Measurements from ENCODE around the gene TAF1A.

Gene TAF1A

DNA sequence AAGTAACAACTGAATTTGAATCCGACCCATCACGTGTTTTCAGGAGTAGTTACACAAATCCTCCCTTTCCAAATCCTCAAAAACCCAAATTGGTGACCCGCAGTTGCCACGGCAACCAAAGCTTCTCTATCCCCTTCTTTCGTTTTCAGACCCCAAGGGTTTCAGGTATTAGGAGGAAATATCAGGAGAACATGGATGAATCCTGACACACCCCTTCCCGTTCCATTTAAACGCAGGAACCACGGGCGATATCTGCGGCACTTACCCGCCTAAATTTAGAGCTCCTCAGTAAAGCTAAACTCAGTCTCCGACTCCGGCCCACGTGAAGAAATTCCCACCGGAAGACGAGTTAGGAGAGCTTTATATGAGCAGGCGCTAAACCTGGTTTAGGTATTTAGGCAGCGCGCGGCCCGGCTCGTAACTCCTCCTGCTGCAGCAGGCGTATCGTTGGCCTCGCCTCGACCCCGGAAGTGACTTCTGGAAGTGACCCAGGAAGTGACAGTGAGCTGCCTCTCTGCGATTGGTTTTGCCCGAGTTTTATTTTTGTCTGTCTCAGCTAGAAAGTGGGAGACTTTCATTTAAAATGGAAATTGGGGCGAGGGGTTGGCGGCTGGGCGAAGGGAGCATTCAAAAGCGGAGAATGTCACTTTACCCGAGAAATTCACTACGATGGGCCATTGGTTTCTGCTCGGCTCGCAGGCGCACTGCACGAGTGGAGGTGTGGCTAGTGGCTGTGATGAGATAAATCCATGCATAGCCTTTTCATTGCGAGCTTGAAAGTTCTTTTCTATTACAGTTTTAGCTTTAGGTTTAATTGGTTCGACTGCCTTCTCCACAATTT lies at the start of gene TAF1A:
Gene TAF1A, minus strand, starts transcription at position 472 of the 841 bp plus-strand sequence.
- Mint-ChIP-seq H3K27me3 (no peaks in the 10 kb centered on the region), H3K36me3 (ENCODE audit: low read depth) (peaks cover 43% of the 10 kb centered on the region), H3K27ac (peak within 1 kb of the TSS; percentile 95), H3K4me3 (peak within 1 kb of the TSS; percentile 97), H3K9me3 (no peaks in the 10 kb centered on the region), H3K4me1 (ENCODE audit: low read depth) (peaks cover 54% of the 10 kb centered on the region)

DNA sequence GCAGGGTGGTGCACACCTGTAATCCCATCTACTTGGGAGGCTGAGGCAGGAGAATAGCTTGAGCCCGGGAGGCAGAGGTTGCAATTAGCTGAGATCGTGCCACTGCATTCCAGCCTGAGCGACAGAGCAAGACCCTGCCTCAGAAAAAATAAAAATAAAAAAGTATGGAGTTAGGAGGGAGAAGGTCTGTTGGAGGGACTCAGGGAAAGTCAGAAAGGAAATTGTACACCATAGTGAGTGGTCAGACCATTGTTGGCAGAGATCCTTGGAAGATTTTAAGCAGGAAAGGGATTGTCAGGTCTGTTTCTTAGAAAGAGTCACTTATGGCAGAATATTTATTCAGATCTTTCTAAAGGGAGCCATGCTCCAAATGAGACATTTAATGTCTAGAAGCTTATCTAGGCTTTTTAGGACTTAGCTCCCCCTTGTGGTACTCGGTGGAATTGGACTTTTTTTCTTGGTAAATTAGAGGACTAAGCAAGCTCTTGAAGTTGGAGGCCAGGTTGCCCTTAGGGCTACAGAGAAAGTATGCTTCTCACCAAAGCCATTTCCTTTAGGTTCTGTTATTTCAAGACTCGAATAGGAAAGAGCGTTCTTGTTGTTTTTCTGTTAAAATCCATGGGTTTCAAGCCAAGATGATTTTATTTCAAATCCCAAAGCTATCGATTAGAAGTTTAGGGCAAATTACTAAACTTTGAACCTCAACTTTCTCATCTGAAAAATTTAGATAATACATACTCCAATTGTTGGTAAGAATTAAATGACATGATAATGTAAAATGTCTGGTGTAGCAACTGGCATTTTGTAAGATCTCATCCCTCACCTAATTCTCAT lies 44.7 kb upstream of the TAF1A start:
- Mint-ChIP-seq H3K27ac (no peak overlapping the region), H3K9me3 (no peaks in the 10 kb centered on the region), H3K4me1 (ENCODE audit: low read depth) (peaks cover 9% of the 10 kb centered on the region), H3K27me3 (no peaks in the 10 kb centered on the region), H3K4me3 (no peak overlapping the region), H3K36me3 (ENCODE audit: low read depth) (peaks cover 60% of the 10 kb centered on the region)

DNA sequence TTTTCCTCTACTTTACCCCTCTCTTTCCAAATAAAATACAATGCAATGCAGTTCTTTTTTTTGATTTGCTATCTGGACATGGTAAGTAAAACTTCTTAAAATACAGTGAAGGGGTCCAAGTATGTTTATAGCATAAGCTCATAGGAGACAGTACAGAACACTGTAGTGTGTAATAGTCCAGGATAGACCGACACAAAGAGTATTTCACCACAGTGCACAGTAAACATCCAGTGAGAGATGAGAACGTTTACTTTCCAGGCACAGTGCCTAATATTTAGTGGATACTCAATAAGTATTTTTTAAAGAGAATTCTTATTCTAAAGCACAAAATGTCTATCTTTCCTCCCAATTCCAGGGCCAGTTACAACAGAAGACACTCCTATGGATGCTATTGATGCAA lies 43.0 kb upstream of the TAF1A start:
- Mint-ChIP-seq H3K27me3 (no peaks in the 10 kb centered on the region), H3K4me1 (ENCODE audit: low read depth) (peaks cover 9% of the 10 kb centered on the region), H3K36me3 (ENCODE audit: low read depth) (peaks cover 62% of the 10 kb centered on the region), H3K4me3 (no peak overlapping the region), H3K9me3 (no peaks in the 10 kb centered on the region), H3K27ac (no peak overlapping the region)

DNA sequence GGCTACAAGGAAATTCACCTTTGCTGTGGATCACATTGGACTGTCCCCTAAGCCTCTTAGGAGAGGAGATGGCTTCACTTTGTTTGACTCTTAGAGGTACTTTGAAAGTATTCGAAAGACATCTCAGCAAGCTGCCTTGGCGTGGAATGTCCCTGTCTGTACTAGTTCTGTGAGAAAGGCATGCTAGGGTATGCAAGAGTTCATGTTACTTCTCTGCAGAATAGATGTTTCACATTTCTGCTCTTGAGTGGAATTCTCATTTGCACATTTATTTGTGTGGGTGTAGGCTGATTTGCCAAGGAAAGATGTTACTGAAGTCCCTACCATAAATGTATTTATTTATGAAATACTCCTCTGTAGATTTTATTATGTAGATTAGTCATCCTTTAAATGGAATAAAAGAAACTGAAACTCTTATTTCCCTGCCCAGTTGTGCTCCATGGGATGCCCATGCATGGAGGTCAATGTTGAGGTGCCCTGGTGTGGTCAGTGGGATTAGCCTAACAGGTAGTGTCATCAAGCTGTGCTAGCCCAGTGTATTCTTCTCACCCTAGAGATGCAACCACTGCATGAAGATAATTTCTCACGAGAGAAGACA lies 42.0 kb upstream of the TAF1A start:
- Mint-ChIP-seq H3K4me1 (ENCODE audit: low read depth) (peaks cover 9% of the 10 kb centered on the region), H3K9me3 (no peaks in the 10 kb centered on the region), H3K27me3 (no peaks in the 10 kb centered on the region), H3K4me3 (no peak overlapping the region), H3K27ac (no peak overlapping the region), H3K36me3 (ENCODE audit: low read depth) (peaks cover 68% of the 10 kb centered on the region)

GRCh38 chr1:222629921-222630535 lies 40.3 kb upstream of the TAF1A start:
- Mint-ChIP-seq H3K27ac (no peak overlapping the region), H3K4me3 (no peak overlapping the region), H3K36me3 (ENCODE audit: low read depth) (peaks cover 63% of the 10 kb centered on the region), H3K9me3 (no peaks in the 10 kb centered on the region), H3K4me1 (ENCODE audit: low read depth) (peaks cover 9% of the 10 kb centered on the region), H3K27me3 (no peaks in the 10 kb centered on the region)

- Mint-ChIP-seq H3K4me1 (ENCODE audit: low read depth) (no peaks in the 10 kb centered on the region), H3K27ac (peak overlapping the region; percentile 21), H3K4me3 (no peak overlapping the region), H3K36me3 (ENCODE audit: low read depth) (peaks cover 63% of the 10 kb centered on the region), H3K27me3 (no peaks in the 10 kb centered on the region), H3K9me3 (no peaks in the 10 kb centered on the region)
Measured at GRCh38 chr1:222627232-222627631, 37.5 kb upstream of the TAF1A start.

DNA sequence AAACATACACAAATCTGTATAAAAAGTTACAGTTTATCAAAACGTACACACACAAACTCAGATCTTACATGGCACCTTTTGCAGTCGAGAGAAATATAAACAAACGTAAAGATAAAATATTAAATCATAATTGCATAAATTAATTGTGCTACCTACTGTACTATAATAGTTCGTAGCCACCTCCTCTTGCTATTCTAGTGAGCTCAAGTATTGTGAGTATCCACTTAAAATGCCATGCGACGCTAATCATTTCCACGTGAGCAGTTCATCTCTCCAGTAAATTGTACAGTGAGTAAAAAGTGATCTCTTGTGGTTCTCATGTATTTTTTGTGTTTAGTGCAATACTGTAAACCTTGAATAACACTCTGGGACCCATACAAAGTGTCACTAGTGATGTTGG lies 34.5 kb upstream of the TAF1A start:
- Mint-ChIP-seq H3K27ac (no peak overlapping the region), H3K4me3 (no peak overlapping the region), H3K36me3 (ENCODE audit: low read depth) (peaks cover 60% of the 10 kb centered on the region), H3K27me3 (no peaks in the 10 kb centered on the region), H3K4me1 (ENCODE audit: low read depth) (peaks cover 22% of the 10 kb centered on the region), H3K9me3 (no peaks in the 10 kb centered on the region)

- H3K36me3 Mint-ChIP-seq (ENCODE audit: low read depth), result peaks cover 52% of the 10 kb centered on the region
- peaks cover 28% of the 10 kb centered on the region for H3K4me1 Mint-ChIP-seq (ENCODE audit: low read depth)
Measured at GRCh38 chr1:222623458-222623857, 33.7 kb upstream of the TAF1A start.

DNA sequence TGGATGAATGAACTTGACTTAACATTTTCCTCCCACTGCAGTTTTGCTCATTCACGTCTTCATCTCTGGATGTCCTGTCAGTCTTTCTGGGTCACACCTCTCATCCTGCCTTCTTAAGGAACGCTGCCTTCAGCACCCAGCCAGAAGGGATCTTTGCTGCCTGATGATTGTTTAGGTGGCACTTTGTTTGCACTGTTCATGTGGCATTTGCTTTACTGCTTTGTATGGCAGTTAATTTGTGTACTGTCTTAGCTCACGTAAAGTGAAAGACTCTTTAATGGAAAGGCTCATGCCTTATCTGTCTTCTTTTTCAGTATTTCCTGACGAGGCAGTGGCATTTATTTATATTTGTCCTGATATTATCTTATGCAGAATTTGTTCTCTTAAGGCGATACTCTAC lies 33.0 kb upstream of the TAF1A start:
- no peaks in the 10 kb centered on the region for H3K9me3 Mint-ChIP-seq
- H3K27ac Mint-ChIP-seq, result no peak overlapping the region
- peaks cover 28% of the 10 kb centered on the region for H3K4me1 Mint-ChIP-seq (ENCODE audit: low read depth)
- no peaks in the 10 kb centered on the region for H3K27me3 Mint-ChIP-seq
- no peak overlapping the region for H3K4me3 Mint-ChIP-seq
- H3K36me3 Mint-ChIP-seq (ENCODE audit: low read depth), result peaks cover 46% of the 10 kb centered on the region

More at GRCh38 chr1:222623458-222623857, 33.7 kb upstream of the TAF1A start:
- Mint-ChIP-seq H3K4me3 (no peak overlapping the region), H3K9me3 (no peaks in the 10 kb centered on the region), H3K27ac (no peak overlapping the region), H3K27me3 (no peaks in the 10 kb centered on the region)

DNA sequence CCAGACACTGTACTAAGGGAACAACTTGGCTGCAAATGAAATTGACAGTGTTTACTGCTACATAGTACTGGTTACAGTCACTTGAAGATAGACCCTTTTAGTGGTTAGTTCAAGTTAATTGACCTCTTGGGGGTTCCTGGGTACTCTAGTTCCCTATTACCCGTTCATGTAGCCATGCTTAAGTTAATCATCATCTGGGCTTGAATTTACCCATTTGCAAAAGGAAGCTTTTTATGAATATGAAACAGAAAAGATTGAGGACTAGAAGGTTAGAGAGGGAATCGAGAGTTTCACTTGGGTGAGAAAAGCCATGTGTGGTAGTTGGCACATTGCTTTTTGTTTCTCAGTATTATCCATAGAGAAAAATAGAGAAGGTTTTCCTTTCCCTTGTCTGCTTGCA lies 30.8 kb upstream of the TAF1A start:
- Mint-ChIP-seq H3K27me3 (peaks cover 1% of the 10 kb centered on the region), H3K4me1 (ENCODE audit: low read depth) (peaks cover 37% of the 10 kb centered on the region), H3K9me3 (no peaks in the 10 kb centered on the region), H3K4me3 (no peak overlapping the region), H3K36me3 (ENCODE audit: low read depth) (peaks cover 27% of the 10 kb centered on the region), H3K27ac (no peak overlapping the region)

GRCh38 chr1:222618880-222619596 lies 29.3 kb upstream of the TAF1A start:
- Mint-ChIP-seq H3K36me3 (ENCODE audit: low read depth) (peaks cover 23% of the 10 kb centered on the region), H3K27me3 (peaks cover 13% of the 10 kb centered on the region), H3K4me1 (ENCODE audit: low read depth) (peaks cover 37% of the 10 kb centered on the region), H3K27ac (peak overlapping the region; percentile 63), H3K4me3 (peak overlapping the region; percentile 84), H3K9me3 (no peaks in the 10 kb centered on the region)

- H3K4me1 Mint-ChIP-seq (ENCODE audit: low read depth), result peaks cover 37% of the 10 kb centered on the region
- H3K9me3 Mint-ChIP-seq, result no peaks in the 10 kb centered on the region
- peak within 1 kb of the TSS; percentile 90 for H3K27ac Mint-ChIP-seq
- peaks cover 18% of the 10 kb centered on the region for H3K27me3 Mint-ChIP-seq
- peaks cover 17% of the 10 kb centered on the region for H3K36me3 Mint-ChIP-seq (ENCODE audit: low read depth)
- H3K4me3 Mint-ChIP-seq, result peak within 1 kb of the TSS; percentile 84
Measured at GRCh38 chr1:222618001-222618879, 28.5 kb upstream of the TAF1A start, which contains the start of gene MIA3. Gene MIA3 (plus strand): TSS chr1:222618097. CDS start chr1:222618111, 14 bp downstream.

GRCh38 chr1:222617367-222617951 lies 27.7 kb upstream of the TAF1A start:
- H3K4me3 Mint-ChIP-seq, result peak overlapping the region; percentile 84
- H3K9me3 Mint-ChIP-seq, result no peaks in the 10 kb centered on the region
- H3K36me3 Mint-ChIP-seq (ENCODE audit: low read depth), result peaks cover 9% of the 10 kb centered on the region
- peak overlapping the region; percentile 90 for H3K27ac Mint-ChIP-seq
- H3K4me1 Mint-ChIP-seq (ENCODE audit: low read depth), result peaks cover 37% of the 10 kb centered on the region
- peaks cover 24% of the 10 kb centered on the region for H3K27me3 Mint-ChIP-seq

Data from stimulated activated naive CD8-positive, alpha-beta T cell treated with anti-CD3 and anti-CD28 coated beads, Interleukin-15, Interleukin-2, amounts not matched to agents 100 ng/mL and 50 ng/mL, for 24 hours (primary cell).